Activated CD4-positive, alpha-beta T cell treated with anti-CD3 and anti-CD28 coated beads for 24 hours (primary cell): ENCODE results near the gene SLC12A8.

ENCODE experiments used
- DNase-seq, 2 donors: peaks; one replicate each; pipeline ENCODE4 v3.0.0-alpha.2; 2020; ENCODE audit warnings: low read depth in 2 of 2

The SLC12A8 gene

DNA sequence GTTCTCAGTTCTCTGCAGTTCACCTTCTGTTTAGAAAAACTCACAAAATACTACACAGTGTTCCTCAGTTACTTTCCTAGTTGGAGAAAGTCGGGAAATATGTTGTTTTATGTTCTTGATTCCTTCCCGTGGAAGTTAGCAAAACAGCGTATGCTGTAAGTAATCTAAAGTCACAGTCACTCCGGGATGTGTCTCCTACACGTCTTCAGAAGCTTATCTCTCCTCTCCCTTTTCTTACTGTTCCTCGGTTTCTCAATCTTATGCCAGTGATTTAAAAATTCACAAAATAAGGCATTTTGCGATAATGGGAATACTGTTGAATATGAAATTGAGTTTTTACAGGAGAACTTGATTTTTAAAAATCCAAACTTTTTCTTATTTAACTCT is 158.5 kb downstream of the SLC12A8 start:
- DNase-seq = no peak

DNA sequence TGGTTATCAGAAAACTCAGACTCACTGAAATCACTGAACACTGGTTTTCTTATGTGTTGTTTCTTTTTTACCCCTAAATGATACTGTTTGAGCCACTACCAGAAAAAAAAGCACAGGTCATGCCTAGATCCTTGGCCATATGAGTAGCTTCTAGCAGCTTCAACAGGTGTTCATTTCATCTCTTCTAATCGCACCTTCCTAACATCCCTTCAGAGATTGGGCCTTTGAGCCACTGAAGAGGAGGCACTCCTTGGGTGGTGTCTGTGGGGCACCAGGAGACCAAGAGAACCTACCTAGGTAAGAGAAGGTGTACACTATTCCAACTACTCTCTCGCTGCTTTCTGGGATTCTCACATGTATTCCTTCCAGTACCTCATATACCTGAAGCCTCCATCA is 159.2 kb downstream of the SLC12A8 start:
- no peak for DNase-seq

DNA sequence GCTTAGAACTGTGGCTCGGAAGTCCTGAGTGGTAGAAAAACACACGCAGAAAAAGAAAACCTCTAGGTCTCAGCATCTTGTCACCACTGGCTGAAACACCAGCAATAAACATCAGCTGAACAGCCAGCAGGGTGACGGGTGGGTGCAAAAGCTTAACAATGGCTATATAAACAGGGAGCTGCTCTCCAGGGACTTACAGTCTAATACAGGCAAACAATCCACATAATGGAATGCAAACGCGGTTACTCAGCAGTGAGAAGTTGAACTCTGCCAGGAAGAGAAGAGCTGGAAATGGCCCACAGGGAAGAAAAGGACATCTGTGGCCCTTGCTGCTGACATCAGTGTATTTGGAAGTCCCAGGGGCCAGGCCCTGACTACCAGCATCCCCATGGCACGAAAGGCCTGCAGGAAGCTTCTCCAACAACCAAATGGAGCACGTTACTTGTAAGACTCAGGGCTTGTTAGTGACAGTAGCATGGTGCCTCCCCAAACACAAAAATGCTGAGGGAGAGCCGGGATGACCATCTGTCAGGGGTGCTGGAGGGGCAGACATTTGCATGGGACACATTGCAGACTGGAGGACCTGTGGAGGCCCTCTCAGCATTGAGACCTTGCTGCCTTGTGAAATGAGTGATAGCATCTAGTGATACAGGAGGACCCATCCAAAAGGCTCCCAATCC is 159.8 kb downstream of the SLC12A8 start:
- DNase-seq = no peak

DNA sequence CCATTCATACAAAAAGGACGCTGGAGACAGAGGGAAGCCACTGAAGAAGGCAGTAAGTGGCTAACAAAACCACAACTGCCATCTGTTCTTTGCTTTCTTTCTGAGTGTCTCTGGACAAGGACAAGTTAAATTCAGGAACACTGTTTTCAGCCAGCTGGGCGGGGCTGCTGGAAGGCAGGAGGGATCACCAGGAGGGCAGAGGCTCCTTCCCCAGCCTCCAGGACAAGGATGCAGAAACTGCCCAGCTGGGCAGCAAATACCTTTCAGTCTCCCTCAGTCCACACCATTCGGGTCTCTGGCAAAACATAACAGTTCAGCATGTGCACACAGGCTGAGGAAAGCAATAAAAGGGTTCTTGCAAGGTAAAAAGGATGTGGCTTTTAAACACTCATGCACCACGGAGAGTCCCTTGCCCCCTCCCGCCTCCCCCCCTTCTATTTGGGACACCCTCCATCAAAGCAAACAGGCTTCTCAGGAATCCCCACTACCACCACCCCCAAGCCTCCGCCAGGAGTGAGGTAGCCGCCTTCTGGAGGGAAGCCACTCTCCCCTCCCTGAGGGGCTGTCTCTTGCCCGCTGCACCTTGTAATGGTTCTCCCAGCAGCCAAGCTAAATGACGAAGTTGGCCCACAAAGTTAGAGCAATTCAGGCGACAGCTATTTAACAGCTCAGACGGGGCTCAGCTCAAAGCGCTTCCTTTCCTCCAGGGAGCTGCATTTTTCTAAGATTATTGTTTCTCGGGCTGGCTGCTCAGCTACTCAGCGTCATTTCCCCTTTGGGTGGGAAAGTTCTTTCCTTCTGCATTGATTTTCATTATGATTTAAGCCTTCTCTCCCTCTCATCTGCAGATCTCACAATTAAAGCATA is 160.6 kb downstream of the SLC12A8 start:
- peak; percentile 44 to 48 for DNase-seq

DNA sequence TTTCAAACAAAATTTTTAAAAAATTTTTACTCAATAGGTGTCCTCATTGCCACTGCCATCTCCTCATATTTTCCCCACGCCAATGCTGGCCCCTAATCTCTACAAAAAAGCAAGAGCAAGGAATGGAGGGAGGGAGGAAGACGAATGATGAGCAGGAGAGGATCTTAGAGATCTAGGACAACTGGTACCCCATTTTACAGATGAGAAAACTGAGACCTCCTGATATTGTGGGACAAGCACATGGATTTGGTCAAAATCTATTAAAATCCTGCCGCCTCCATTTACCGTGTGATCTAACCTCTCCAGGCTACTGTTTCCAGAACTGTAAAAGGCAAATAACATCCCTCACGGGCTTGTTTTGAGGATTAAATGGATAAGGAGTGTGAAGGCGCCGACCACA is 161.3 kb downstream of the SLC12A8 start:
- DNase-seq = no peak

DNA sequence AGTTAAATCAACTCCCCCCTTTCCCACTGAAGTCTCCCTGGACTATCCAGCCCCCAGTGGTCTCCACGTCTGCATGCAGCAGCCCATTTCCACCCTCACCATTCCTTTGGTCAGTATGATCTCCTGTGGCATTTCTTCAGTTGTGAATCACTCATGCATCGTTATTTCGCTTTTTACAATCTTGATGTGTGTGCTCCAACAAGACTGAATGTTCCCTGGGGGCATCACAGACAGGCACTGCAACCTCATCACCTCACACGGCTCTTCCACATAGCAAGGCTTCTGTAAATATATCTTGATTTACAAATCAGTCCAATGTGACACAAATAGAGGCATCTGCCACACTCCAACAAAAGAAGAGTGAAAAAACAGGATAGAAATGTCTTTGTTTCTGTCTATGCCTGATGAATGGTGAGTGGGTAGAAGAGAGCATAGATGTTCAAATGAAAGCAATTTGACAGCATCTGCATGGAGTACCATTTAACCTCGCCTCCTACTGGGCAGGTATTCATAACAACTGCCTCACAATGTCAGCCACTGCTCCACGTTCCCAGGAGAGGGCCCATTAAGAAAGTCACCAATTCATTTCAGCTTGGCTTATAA is 162.0 kb downstream of the SLC12A8 start:
- no peak for DNase-seq

DNA sequence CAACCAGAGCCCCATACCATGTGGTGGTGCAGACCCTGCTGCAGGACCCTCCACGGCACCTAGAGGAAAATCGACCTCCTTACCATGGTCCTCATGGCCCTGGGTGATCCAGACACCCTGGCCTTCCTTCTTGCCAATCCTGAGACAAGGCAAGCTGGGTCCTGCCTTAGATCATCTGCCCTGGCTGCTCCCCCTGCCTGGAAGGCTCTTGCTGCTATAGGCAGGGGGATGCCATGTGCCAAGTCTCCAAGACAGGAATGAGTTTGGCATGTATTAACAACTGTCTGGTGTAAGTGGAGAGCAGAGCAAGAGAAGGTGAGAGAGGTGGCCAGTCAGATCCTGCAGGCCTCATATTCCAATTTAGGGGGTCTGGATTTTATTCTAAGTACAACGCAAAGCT is 164.3 kb downstream of the SLC12A8 start:
- no peak for DNase-seq

DNA sequence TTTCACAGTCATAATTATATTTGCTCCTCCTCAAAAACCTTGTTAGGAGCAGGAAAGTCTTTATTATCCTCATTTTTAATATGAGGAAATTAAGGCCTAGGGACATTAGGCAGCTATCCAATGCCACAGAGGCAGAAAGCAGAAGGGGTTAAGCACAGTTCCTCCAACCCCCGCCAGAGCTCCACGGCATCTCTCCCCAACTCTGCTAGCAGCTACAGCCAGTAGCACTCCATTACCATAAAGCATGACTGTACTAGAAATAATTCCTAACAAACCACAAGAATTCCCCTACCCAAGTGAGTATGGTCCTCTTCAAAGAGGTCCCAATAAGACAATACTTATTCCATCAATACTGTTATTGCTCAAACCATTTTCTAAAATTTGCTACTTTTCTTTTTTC is 166.6 kb downstream of the SLC12A8 start:
- DNase-seq = no peak

DNA sequence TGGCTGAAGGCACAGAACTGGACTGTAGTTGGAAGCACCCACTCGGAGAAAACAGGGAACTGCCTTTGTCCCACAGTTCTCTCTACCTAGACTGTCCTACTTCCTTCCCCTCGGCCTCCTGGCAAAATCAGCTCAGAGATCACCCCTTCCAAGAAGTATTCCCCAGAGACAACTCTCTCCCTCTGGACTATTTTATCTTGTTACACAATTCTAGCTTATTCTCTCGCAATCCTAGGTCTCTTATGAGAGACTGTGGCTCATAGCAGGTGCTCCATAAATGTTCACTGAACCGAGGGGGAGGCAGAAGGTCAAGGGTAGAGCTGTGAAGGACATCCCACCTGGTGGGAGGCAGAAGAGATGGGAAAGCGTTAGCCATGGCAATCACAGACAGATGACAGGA is 167.4 kb downstream of the SLC12A8 start:
- no peak for DNase-seq

DNA sequence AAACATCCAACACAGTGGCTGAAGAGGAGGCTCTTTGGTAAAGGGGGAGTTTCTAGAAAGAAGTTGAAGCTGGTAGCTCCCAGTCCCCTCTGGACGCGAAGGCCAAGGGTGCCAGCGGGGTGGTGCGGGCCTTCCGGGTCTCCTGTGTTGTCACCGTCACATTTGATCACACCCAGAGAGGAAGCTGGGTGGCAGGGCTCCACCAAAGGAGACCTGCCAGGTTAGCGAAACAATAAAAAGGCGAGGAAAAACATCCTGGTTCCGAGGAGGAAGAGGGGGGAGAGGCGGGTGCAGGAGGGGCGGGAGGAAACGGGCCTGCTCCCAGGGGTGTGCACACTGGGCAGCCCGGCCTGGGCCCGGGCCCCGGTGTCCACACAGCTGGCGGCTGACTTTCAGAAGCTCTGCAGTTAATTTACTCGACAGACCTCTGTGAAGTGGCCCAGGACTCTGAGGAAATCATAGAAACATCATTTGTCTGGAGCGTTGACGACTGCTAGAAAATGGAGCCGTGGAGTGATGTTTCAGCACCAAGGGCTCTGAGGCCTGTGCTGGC is 168.9 kb downstream of the SLC12A8 start:
- DNase-seq = no peak

DNA sequence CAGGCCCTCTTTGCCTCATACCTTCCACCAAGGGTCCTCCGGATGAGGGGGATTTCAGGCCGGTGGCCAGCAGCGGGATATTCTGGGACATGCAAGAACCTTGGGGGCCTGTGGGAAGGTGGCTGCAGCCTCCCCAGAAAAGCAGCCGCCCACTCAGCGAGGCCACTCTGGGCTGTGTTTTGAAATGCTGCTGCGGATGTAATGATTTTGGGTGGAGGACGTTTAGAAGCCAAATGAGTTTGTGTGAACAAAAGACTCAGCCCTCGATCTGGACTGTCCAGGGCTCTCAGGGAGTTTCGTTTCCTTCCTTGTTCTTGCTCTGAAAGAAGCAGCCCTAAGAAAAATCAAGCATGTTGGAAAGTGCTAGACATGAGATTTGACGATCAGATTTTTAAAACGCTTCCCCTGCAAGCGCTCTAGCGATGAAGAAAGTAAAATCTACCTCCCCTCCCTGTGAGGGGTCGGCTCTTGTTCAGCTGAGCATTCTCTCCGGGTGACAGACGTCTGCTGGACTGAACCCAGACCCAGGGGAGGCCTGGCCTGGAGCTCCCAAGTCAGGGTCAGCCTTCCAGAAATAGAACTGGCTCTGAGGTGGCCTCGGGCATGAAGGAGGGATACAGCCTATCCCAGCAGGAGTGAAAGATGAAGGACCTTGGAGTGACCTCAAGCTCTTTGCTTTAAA is 169.7 kb downstream of the SLC12A8 start:
- no peak for DNase-seq

DNA sequence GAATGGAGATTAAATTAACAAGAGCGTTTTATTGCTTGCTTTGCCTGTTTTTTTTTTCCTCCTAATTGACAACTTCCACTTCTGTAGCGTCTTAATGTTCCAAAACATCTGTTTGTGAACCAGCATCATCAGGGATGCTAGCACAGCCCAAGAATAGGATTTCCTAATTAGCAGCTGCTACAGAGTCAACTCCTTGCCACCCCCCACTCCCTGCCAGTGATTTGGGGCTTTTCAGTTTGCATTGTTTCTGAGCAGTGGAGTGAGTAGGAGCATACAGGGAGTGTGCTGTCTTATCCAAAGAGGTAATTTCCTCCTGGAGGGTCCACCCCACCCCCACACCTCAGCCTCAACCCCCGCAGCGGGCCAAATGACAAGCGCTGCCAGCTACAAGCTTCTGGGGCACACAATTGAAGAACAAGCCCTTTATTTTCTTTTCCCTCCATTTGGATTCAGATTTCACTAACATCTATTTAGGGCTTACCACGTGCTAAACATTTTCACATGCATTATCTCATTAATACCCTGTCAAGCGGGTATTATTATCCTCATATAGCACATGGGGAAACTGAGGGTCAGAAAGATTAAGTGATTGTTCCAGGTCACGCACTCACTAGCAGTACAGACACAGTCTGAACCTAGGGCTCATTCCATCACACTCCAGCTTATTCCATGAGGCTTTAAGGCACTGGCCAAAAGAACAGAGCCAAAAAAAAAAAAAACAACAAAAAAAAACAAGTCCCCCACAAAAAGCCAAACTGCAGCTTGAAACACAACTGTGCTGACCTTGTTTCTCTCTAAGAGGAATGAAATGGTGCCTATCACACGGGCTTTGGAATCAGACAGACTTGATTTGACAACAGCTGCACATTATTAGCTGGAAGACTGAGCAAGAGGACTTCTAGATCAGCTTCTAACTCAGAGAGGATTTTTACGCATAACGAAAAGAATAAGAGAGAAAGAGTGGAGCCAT is 173.1 kb downstream of the SLC12A8 start:
- no peak for DNase-seq

DNA sequence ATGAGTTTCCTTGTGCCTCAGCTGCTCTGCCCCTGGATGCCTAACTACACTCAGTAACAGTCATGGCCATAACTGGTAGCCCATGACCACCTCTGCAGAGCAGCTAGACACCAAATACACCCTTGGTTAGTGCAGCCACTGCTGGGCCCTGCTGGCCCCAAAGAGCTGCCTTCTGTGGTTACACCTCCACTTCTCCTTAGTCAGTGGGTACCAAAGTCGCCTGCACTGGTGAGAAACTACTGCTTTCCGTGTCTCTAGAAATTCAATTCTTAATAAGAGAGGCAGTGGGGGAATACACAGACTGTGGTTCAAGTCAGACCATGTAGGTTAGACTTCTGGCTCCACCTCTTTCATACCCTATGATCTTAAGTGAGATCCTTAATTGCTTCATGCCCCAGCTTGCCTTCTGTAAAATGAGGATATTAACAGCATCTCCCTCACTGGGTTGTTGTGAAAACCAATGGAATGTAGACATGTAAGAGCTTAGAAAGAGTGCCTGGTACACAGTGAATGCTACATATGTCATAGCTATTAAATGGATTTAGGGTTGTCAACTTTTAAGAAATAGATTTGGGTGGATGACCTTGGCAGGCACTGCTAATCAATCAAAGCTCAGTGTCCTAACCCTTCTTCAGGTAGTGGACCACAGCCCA is 174.9 kb downstream of the SLC12A8 start:
- no peak for DNase-seq

DNA sequence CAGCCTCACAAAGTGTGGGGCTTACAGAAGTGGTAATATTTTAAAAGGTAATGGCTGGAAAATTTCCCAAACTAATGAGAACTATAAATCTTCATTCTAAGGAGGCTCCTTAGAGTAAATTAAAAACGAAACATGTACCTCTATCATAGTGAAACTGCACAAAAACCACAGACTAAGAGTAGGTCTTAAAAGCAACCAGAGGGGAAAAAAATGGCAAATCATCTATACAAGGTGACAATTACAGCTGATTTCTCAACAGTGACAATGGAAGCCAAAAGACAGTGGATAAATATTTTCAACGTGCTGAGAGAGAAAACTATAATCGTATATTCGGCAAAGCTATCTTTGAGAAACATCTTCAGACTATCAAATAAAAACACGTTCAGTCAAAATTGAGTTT is 177.3 kb downstream of the SLC12A8 start:
- DNase-seq = no peak

DNA sequence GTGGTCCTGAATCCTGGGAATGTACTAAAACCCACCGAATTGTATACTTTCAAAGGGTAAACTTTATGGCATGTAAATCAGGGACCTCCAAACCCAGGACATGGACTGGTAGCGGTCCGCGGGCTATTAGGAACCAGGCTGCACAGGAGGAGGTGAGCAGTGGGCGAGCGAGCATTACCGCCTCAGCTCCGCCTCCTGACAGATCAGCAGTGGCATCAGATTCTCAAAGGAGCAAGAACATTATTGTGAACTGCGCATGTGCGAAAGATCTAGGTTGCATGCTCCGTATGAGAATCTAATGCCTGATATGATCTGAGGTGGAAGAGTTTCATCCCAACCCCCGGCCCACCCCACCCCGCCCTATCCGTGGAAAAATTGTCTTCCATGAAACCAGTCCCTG is 178.9 kb downstream of the SLC12A8 start:
- DNase-seq = no peak

DNA sequence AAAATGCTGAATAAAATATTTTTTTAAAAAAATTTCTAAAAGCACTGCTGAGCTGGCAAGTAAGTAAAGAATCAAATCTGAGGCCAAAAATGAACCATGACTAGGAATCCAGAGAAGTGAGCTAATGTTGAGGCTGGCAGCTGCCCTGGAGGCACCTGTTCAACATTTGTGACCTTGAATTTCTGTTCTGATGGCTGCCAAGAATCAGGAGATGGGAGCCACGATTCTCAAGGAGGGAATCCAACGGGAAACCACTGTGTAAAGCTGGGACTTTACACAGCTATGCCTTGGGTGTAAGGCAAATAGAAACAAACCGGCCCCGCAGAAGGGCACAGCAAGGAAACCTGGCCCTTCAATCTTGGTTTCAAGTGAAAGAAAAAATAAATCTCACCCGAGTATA is 179.4 kb downstream of the SLC12A8 start:
- DNase-seq = no peak

DNA sequence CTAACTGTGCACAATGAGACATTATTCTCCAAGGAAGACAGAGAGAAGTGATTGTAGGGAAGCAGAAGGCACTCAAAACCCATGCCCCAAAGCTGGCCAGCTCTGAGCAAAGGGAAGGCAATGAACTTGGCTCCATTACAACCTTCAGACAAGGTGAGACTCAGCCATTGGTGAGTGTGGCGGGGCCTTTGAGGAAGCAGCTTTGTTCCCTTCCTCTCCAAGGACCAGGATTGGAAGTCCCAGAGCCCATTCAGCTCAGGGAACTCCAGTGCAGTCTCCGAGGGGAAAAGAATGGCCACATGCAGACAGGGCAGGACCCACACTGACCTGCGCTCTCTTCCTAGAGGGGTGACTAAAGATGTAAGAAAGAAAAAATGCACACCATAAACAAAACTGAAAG is 179.9 kb downstream of the SLC12A8 start:
- no peak for DNase-seq
